RCC 7860 (cell line): ENCODE results near the gene SV2B.
"Not testable (repeated sequence)": the region's sequence is repeated elsewhere in the genome, so short reads cannot be mapped to it uniquely, and the experiment has no call there.

ENCODE experiments used
- DNase-seq: peaks from one replicate; pipeline ENCODE4 v3.0.0-alpha.2; 2015; ENCODE audit warnings: low spot score
- FAIRE-seq: peaks from 2 replicates; lab custom pipeline; 2012; peaks lifted over from hg19 to GRCh38; lab: Jason Lieb, UNC

Gene SV2B

GRCh38 chr15:91099995-91100813 lies at the start of gene SV2B:
SV2B (plus strand) TSS chr15:91100257; CDS start chr15:91226264, 126,007 bp downstream.
- DNase-seq: no peak
- no peak for FAIRE-seq

- DNase-seq: no peak
- no peak for FAIRE-seq
Measured at GRCh38 chr15:91051248-91051647, 48.8 kb upstream of the SV2B start.

- no peak for FAIRE-seq
- no peak for DNase-seq
Measured at GRCh38 chr15:91054816-91055215, 45.2 kb upstream of the SV2B start.

GRCh38 chr15:91055548-91056331 lies 44.3 kb upstream of the SV2B start:
- FAIRE-seq: peak; percentile 32
- DNase-seq: peak; percentile 60

GRCh38 chr15:91061230-91061629 lies 38.8 kb upstream of the SV2B start:
- no peak for FAIRE-seq
- DNase-seq: no peak

GRCh38 chr15:91061997-91062396 lies 38.1 kb upstream of the SV2B start:
- FAIRE-seq (no peak), DNase-seq (no peak)

- DNase-seq (no peak), FAIRE-seq (no peak)
Measured at GRCh38 chr15:91065505-91065904, 34.6 kb upstream of the SV2B start.

GRCh38 chr15:91067036-91067435 lies 33.0 kb upstream of the SV2B start:
- DNase-seq (no peak), FAIRE-seq (no peak)

- FAIRE-seq: no peak
- DNase-seq: no peak
Measured at GRCh38 chr15:91068436-91068835, 31.6 kb upstream of the SV2B start.

- DNase-seq (no peak), FAIRE-seq (no peak)
Measured at GRCh38 chr15:91068966-91069365, 31.1 kb upstream of the SV2B start.

GRCh38 chr15:91070872-91071271 lies 29.2 kb upstream of the SV2B start:
- FAIRE-seq: no peak

GRCh38 chr15:91072161-91072560 lies 27.9 kb upstream of the SV2B start:
- FAIRE-seq: no peak
- no peak for DNase-seq

More at GRCh38 chr15:91070872-91071271, 29.2 kb upstream of the SV2B start:
- no peak for DNase-seq

GRCh38 chr15:91073077-91073476 lies 27.0 kb upstream of the SV2B start:
- no peak for DNase-seq
- no peak for FAIRE-seq

- FAIRE-seq: no peak
- no peak for DNase-seq
Measured at GRCh38 chr15:91073768-91074167, 26.3 kb upstream of the SV2B start.

- no peak for DNase-seq
- no peak for FAIRE-seq
Measured at GRCh38 chr15:91075739-91076138, 24.3 kb upstream of the SV2B start.

- FAIRE-seq: no peak
- no peak for DNase-seq
Measured at GRCh38 chr15:91077029-91077428, 23.0 kb upstream of the SV2B start.

- not testable (repeated sequence) for DNase-seq, FAIRE-seq
Measured at GRCh38 chr15:91093866-91094265, 6.2 kb upstream of the SV2B start.

GRCh38 chr15:91098451-91098850 lies 1.6 kb upstream of the SV2B start:
- FAIRE-seq: no peak
- no peak for DNase-seq

- DNase-seq: no peak
- FAIRE-seq: no peak
Measured at GRCh38 chr15:91099616-91099994, 452 bp upstream of the SV2B start.

GRCh38 chr15:91100814-91101607 lies 954 bp downstream of the SV2B start:
- FAIRE-seq: no peak
- DNase-seq: no peak

GRCh38 chr15:91101608-91101920 lies 1.5 kb downstream of the SV2B start:
- DNase-seq: no peak
- FAIRE-seq: no peak
